Measurements from ENCODE around the gene IDI2.

- no peak for TF ChIP-seq POLR2A (IDR thresholded peaks at IDR 0.05; ENCODE audit: low read depth)
- no peak for TF ChIP-seq CTCF (IDR thresholded peaks at IDR 0.05)
Measured at GRCh38 chr10:1003884-1004670, 21.6 kb downstream of the IDI2 start.
